Measurements from ENCODE around the gene ARHGEF33.

DNA sequence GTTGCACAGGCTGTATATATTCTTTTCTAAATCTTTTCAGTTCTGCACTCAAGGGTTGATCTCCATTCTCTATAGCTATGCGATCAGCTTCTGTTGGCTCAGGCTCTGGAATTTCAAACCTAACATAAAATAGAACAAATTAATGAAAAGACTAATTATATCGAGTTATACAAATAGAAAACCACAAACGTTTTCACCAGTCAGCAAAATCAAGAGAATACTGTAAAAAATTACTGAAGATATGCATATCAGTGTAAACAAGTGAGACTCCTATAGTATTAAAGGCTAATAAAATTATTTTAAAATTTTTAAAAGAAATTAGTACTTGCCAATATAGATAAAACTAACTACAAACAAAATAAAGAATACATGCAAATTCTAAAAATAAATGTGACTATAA lies 124.2 kb downstream of the ARHGEF33 start:
- TF ChIP-seq POLR2A (IDR thresholded peaks at IDR 0.05; ENCODE audit: low read length): no peak
- TF ChIP-seq, protein P1, sequence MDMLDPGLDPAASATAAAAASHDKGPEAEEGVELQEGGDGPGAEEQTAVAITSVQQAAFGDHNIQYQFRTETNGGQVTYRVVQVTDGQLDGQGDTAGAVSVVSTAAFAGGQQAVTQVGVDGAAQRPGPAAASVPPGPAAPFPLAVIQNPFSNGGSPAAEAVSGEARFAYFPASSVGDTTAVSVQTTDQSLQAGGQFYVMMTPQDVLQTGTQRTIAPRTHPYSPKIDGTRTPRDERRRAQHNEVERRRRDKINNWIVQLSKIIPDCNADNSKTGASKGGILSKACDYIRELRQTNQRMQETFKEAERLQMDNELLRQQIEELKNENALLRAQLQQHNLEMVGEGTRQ (IDR thresholded peaks at IDR 0.05): no peak
- TF ChIP-seq, protein P2, sequence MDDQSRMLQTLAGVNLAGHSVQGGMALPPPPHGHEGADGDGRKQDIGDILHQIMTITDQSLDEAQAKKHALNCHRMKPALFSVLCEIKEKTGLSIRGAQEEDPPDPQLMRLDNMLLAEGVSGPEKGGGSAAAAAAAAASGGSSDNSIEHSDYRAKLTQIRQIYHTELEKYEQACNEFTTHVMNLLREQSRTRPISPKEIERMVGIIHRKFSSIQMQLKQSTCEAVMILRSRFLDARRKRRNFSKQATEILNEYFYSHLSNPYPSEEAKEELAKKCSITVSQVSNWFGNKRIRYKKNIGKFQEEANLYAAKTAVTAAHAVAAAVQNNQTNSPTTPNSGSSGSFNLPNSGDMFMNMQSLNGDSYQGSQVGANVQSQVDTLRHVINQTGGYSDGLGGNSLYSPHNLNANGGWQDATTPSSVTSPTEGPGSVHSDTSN (IDR thresholded peaks at IDR 0.05): no peak

Data from A549 (cell line).